T-helper 2 cell treated with Interferon-gamma antibody and Interleukin-4, amounts not matched to agents 100 ng/mL and 5 ng/mL, for 36 hours (primary cell): ENCODE data around the gene C16orf86. TPM values are rescaled to one million over a fixed set of nuclear protein-coding genes. Genes with fewer than 3 reads are reported as not detected.
"Not testable (repeated sequence)": the region's sequence is repeated elsewhere in the genome, so short reads cannot be mapped to it uniquely, and the experiment has no call there.

ENCODE experiments used
- intact Hi-C: fragments of 100-400 bp; cut with micrococcal nuclease; formaldehyde crosslinking; loops from one replicate; pipeline ENCODE4 v1.15.1; 2023
- total RNA-seq: library from RNA; stranded (reverse); gene quantifications from 2 replicates; pipeline ENCODE4 v1.2.3, GENCODE V29; 2022

The C16orf86 gene
- total RNA-seq, 1 donor from 2014 or later, result 0.95 TPM

DNA sequence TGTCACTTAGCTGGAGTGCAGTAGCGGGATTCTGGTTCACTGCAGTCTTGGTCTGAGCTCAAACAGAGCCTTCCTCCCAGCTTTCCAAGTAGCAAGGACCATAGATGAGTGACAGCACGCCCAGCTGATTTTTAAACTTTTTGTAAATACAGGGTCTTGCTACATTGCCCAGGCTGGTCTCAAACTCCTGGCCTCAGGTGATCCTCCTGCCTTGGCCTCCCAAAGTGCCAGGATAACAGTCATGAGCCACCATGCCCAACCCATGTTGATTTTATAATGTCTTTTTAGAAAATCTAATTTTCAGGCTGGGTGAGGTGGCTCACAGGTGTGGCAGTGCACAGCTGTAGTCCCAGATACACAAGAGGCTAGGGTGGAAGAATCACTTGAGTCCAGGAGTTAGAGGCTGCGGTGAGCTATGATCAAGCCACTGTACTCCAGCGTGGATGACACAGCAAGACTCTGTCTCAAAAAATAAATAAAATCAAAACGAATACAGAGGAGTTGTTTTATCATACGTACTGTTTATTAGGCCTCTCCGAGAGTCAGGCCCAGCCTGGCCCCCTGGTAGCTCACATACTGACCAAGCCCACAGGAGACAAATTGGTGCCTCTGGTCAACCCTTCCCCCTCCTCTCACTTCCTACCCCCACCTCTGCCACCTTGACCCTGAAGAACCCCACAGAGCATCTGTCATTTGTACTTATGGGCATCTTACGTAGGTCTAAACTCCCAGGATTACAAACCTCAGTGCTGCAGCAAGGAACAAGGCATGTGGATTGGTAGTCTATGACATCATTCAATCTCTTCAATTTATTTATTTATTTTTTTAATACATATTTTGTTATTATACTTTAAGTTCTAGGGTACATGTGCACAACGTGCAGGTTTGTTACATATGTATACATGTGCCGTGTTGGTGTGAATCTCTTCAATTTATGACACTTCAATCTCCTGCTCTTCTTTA is 13.6 kb downstream of the C16orf86 start:
- intact Hi-C loops, result no loop called here

DNA sequence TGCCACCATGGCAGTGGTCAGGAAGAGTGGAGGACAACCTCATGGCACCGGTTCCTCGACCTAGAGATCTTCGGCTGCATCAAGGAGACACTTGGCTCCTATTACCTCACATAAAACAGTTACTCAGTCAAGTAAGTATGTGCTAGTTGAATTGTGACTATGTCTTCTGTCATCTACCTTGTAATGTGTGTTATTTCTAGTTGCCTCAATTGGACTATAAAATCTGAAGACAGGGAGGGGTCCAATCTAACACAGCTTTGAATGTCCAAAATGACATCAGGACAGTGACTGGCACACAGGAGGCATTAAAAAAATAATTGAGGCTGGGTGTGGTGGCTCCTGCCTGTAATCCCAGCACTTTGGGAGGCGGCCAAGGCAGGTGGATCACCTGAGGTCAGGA is 17.2 kb downstream of the C16orf86 start:
- intact Hi-C loops, result no loop called here

DNA sequence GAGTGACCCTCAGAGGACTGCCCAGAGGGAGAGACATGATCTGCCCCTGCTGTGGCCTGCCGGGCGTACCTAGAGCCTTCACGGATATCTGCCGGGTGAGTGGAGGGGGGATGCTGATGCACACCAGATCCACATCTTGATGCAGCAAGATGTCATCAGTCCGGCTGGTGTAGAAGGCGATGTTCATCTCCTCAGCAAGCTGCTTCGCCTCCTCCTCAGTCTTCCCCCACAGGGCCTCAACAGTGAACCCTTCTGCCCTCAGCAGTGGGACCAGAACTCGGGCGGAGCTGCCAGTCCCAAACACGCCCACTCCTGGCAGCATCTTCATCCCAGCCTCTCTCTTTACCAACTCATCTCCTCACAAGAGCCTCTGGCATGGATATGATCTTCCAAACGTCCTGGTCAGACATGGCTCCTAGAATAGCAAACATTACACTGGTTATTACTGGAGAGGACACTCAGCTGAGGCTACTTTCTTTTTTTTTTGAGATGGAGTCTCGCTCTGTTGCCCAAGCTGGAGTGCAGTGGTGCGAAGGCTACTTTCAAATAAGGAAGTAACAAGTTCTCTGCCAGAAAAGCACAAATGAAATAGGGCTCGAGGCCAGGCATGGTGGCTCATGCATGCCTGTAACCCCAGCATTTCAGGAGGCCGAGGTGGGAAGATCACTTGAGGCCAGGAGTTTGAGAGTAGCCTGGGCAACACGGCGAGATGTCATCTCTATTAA is 18.9 kb downstream of the C16orf86 start:
- intact Hi-C loops, result no loop called here

DNA sequence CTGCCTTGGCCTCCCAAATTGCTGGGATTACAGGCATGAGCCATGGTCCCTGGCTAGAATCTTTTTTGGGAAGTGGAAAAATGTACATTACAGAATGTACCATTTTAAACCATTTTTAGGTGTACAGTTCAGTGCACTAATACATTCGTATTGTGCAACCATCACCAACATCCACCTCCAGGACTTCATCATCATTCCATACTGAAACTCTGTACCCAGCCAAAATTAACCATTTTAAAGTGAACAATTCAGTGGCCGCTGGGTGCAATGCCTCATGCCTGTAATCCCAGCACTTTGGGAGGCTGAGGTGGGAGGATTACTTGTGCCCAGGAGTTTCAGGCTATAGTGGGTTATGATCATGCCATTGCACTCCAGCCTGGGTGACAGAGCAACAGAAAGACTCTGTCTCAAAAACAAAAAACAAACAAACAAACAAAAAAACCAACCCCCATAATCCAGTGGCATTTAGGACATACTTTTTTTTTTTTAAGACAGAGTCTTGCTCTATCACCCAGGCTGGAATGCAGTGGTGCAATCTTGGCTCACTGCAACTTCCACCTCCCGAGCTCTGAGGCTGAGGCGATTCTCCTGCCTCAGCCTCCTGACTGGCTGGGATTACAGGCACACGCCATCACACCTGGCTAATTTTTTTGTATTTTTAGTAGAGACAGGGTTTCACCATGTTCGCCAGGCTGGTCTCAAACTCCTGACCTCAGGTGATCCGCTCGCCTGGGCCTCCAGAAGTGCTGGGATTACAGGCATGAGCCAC is 27.1 kb downstream of the C16orf86 start:
- intact Hi-C loops, result not testable (repeated sequence)

DNA sequence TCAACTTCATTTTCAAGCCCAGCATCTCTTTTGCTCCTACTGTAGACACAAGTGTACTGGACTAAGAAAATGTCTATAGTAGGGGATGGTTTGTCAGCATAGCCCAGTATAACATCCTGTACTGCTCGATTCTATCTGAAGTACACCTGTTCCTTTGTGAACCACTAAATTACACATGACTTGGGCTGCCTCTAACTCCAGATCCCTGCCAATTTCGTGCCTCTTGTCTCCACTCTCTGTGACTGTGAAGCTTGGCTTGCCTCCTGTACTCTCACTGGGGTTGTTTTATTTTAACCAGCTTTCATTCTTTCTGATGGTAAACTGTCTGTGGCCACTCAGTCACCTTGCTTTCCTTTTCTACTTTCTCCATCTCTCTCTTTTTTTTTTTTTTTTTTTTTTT is 28.0 kb downstream of the C16orf86 start:
- intact Hi-C loops, result no loop called here

DNA sequence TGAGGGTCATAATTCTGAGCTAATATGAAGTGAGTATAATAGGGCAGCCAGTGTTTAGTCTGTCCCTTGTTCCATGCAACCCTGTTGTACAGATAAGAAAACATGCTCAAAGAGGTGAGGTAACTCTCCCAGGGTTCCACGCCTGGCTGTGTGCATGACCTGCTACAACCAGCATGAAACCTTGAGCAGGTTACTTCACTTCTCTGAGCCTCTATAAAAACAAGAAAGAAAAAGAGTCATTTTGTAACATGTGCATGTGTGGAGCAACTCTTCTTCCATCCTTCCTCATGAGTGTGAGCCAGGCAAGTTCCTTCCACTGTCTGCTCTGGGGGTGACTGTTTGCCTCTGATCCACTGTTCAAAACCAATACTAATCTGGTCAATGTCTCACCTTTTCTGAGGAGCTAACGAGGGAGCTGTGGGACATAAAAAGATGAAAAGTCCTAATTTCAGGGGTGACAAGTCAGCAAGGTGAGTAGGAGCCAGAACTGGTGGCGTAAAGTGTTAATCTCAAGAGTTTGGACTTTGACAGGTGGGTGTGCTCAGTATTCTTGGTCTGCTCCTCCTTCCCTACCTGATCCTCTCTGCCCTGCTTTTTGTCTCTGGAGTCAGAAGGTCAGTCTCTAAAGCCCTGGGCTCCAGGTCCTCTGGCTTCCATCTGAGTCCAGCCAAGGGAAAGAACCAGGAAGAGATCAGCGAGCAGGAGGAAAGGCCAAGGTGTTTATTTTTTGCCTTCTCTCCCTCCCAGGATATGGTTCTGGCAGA is 31.0 kb downstream of the C16orf86 start:
- intact Hi-C loops, result no loop called here

DNA sequence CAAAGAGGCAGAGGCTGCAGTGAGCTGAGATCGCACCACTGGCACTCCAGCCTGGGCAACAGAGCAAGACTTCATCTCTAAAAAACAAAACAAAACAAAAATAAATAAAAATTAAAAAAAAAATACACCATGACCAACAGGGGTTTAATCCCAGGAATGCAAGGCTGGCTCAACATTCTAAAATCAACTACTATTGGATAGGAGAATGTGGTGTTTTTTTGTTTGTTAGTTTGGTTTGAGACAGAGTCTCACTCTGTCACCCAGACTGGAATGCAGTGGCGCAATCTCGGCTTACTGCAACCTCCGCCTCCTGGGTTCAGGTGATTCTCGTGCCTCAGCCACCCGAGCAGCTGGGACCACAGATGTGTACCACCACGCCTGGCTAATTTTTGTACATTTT is 32.7 kb downstream of the C16orf86 start:
- intact Hi-C loops, result no loop called here

DNA sequence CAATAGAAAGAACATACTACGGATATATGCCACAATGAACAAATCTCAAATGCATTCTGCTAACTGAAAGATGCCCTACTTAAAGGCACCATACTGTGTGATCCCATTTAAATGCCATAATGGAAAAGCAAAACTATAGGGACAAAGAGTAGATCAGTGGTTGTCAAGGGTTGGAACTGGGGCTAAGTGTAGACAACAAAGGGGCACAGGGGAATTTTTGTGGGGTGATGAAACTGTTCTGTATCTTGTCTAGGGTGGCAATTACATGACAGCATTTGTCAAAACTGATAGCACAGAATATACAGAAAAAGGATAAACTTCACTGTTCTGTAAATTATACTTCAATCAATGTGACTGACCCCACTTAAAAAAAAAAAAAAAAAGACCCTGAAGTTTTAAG is 34.8 kb downstream of the C16orf86 start:
- intact Hi-C loops, result no loop called here

DNA sequence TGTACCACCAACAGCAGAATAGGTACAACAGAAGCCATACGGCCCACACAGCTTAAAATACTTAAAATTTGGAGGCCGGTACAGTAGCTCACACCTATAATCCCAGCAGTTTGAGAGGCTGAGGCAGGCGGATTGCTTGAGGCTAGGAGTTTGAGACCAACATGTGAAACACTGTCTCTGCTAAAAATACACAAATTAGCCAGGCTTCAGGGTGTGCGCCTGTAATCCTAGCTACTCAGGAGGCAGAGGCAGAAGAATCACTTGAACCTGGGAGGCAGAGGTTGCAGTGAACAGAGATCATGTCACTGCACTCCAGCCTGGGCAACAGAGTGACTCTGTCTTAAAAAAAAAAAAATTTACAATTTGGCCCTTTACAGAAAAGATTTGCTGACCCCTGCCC is 35.5 kb downstream of the C16orf86 start:
- intact Hi-C loops, result no loop called here

DNA sequence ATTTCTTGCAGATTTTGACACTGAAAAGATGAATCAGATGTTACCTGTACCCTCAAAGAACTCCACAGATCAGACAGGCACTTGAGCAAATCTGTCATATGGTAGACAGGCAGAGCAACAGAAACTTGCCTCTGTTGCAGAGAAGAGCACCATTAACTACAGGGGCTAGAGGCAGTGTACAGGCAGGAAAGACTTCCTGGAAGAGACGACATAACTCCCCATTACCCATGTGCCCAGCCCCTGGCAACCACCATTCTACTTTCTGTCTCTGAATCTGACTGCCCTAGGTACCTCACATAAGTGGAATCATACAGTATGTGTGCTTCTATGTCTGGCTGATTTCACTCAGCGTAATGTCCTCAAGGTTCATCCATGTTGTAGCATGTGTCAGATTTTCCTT is 37.0 kb downstream of the C16orf86 start:
- intact Hi-C loops, result no loop called here

DNA sequence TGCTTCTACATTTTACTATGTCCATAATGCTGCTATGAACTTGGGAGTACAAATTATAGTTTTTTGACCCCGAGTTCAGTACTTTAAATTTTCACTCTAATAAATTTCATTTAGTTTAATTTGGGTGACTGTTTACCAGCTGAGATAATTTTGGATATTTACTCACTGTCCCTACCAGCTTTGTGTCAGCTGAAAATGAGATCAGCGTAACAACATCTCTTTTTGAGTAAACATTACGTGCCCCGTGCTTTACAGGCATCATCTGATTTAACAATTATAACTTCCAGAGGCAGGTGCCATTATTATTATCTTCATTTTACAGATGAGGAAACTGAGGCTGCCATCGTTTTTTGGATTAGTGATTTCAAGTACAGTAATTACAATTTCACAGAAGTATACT is 37.5 kb downstream of the C16orf86 start:
- intact Hi-C loops, result no loop called here

DNA sequence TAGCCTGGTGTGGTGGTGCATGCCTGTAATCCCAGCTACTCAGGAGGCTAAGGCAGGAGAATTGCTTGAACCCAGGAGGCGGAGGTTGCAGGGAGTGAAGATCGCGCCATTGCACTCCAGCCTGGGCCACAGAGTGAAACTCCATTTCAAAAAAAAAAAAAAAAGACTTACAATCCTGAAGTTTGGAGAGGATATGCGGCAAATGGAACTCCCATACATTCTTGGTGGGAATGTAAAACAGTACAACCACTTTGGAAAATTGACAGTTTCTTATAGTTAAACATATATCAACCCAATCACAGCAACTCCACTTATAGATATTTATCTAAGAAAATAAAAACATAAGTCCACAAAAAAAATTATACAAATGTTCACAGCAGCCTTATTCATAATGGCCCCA is 40.6 kb downstream of the C16orf86 start:
- intact Hi-C loops, result no loop called here

DNA sequence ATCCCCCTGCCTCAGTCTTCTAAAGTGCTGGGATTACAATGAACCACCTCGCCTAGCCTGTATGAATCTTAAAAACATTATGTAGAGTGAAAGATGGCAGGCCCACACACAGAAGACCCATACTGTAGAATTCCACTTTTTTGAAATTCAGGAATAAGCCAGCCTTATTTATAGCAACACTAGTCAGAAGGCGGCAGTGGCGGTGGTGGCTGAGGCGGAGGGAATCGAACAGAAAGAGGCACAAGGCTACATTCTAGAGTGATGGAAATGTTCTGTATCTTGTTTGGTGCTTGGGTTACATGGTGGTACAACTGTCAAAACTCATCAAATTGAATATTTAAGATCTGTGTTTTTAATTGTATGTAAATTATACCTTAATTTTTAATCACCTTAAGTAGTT is 41.2 kb downstream of the C16orf86 start:
- intact Hi-C loops, result no loop called here

DNA sequence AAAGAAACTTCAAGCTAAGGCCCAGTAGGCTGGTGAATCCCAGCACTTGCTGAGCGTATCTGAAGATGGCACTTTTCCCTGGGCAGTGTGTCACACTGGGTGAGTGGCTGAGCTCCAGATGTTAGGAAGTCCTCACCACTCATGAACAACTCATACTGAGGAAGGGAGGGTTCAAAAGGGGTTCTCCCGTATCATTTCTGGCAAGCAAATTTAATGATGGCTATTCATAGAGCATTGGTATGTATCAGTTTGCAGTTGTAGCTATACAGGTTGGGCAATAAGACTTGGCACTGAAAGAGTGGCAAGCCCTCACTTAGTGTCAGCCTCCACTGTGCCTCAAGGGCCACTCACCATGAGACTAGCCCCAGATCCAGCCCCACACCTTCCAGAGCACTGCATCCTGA is 41.8 kb downstream of the C16orf86 start:
- intact Hi-C loops, result no loop called here

DNA sequence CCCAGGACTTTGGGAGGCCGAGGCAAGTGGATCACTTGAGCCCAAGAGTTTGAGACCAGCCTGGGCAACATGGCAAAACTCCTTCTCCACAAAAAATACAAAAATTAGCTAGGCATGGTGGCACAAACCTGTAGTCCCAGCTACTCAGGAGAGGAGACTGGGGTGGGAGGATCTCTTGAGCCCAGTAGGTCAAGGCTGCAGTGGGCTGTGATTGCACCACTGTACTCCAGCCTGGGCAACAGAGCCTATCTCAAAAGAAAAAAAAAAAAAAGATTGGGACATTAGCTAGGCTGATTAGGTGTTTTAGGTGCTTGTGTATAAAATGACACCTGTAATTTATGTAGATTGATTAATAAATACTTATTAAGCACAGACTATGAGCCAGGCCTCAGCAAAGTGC is 42.4 kb downstream of the C16orf86 start:
- intact Hi-C loops, result no loop called here

DNA sequence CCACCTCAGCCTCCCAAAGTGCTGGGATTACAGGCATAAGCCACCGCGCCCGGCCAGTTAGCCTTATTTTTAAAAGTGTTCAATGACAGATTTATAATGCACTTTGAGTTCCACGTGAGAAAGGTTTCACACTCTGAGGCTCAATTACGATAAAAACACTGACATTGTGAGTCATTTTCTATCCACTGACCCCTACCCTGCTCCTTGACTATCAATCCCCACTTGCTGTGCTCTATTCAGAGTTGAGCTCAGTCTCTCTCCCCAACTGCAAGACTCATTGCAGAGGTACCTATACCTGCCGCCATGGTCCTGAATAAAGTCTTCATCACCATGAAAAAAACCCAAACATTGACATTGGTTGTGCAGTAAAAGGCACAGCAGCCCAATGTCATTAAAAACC is 44.0 kb downstream of the C16orf86 start:
- intact Hi-C loops, result no loop called here

DNA sequence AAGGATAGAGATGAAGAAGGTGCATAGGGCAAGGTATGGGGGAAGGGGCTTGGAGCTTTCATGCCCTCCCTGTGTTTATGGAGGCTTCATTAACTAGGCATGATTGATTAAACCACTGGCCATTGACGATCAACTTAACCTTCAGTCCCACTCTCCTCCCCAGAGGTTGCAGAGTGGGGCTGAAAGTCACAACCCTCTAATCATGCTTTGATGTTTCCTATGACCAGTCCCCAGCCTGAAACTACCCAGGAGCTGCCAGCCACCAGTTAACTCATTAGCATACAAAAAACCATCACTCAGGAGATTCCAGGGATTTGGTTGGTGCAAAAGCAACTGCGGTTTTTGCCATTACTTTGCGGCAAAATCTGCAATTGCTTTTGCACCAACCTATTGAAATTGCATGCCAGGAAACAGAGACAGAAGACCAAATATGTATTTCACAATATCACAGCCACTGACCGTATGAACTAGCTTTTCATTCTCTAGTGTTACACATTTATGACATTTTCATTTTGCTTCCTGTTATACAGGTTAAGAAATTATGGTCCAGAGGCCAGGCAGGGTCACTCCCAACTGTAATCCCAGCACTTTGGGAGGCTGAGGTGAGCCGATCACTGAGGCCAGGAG is 47.1 kb downstream of the C16orf86 start:
- intact Hi-C loops, result no loop called here

DNA sequence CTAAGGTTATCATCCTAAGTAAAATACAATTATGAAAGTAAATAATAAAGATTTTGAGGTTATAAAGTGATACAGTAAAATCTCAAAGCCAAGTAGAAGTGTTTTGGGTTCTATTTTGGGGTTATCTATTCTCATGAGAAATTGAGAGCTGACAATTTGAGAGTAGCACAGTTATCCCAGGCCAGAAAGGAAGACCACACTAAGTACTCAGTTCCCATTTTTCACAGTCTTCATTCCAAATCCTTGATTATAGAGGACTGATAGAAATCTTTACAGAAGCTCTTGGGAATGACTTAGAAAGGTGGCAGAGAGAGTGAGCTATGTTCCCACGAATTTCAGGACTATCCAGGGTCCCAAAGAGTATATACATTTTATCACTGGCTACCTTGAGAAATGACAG is 47.9 kb downstream of the C16orf86 start:
- intact Hi-C loops, result no loop called here

DNA sequence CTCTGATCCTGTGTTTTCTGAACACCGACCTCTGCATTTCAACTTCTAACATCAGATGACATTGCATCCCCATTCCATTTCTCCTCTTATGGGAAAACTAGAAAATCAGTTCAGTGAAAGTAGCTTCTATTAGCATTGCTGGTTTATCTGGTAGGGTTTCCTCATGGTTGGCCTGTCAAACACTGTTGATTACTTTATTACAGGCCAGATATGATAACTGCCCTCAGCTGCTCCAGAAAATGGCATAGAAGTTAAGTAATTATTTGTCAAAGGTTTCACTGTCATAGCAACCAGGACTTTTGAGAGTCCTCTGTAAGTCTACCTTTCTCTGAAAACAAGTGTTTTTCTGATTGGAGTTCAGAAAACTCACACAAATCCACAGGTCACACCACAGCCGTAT is 49.5 kb downstream of the C16orf86 start:
- intact Hi-C loops, result no loop called here
